Brain pericyte (primary cell): ENCODE data around the gene MRPL1.
"Not testable (repeated sequence)": the region's sequence is repeated elsewhere in the genome, so short reads cannot be mapped to it uniquely, and the experiment has no call there.

ENCODE experiments used
- DNase-seq: peaks from one replicate; pipeline ENCODE4 v3.0.0-alpha.2; 2012; ENCODE audit warnings: low read depth, low spot score

The MRPL1 gene

DNA sequence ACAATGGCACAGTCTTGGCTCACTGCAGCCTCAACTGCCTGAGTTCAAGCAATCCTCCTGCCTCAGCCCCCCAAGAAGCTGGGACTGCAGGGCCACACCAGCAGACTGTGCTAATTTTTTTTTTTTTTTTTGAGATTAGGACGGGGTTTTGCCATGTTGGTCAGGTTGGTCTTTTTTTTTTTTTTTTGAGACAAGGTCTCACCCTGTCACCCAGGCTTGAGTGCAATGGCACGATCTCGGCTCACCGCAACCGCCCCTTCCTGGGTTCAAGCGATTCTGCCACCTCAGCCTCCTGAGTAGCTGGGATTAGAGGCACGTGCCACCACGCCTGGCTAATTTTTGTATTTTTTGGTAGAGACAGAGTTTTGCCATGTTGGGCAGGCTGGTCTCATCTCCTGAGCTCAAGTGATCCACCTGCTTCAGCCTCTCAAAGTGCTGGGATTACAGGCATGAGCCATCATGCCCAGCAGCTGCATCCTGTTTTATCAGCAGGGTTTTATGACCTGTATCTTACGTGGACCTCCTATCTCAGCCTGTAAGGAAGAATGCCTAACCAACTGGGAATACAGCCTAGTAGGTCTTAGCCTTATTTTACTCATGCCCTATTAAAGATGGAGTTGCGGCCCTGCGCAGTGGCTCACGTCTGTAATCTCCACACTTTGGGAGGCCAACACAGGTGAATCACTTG, 13.2 kb upstream of the MRPL1 start:
- no peak for DNase-seq

DNA sequence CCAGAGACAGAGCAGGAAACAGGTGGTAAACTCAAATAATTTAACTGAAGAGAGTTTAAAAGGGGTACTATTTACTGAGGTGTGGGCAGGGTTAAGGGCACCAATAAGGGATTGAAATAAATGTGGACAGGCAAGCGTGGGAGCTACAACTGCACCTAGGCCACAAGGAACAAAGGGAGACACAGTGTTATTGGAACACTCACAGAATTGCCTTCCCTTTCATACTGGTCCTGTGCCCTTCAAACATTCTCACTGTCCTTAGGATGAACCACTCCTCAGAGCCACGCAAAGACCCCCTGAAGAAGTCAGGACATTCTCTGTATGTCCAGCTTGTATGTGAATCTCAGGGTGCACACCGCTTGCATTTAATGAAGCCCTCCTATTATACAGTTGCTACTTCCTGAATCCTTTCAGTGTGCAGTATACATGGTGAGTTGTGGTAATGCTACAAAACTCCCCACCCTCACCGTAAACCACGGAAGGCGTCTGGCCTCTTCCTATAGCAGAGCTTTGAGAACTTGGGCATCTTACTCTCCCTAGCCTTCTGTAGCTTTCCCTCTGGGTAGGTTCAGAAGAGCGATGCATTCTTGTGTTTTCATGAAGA, 9.6 kb upstream of the MRPL1 start:
- no peak for DNase-seq

DNA sequence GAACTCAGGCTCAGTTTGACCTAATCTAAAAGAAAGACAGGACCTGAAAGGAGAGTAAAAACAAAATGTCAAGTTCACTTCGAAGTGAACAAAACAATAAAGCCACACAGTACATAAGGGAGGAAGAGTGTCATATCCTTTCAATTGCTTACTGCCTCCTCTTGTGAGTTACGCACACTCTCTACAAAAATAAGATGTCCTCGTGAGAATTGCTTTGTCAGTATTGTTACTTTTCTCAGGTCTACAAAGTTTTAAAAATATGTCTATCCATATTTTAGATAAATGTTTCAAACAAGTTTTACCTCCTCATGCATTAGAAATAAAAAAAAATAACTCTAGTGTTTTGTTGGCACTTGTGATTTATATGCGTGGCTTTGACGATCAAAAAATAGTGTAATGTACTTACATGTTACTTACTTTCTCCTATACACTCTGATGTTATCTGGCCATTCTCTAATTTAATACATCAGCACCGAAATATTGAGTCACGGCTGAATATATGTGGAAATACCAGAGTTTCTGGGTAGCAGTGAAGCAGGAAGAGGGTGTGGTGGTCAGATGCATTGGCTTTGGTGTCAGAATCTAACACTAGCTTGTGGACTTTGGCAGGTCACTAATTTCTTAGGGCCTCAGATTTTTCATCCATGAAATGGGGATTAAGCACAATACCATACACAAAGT, 8.1 kb upstream of the MRPL1 start:
- no peak for DNase-seq

DNA sequence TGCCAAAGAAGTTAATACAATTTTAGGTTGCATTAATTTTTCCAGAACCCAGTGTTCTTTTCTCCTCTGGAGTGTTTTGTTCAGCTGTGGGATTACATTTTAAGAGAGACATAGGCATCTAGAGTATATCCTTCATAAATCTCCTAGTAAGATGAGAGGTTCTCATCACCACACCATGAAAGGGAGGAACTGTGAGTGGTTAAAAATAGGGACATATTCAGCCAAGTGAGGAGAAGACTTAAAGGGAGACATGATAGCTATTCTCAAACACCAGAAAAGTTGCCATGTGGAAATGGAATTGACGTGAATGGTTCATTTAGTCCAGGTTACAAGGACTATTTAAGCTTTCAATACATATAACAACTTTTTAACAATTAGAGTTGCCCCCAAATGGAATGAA, 6.5 kb upstream of the MRPL1 start:
- no peak for DNase-seq

GRCh38 chr4:77859256-77859655, 3.4 kb upstream of the MRPL1 start:
- DNase-seq, result no peak

DNA sequence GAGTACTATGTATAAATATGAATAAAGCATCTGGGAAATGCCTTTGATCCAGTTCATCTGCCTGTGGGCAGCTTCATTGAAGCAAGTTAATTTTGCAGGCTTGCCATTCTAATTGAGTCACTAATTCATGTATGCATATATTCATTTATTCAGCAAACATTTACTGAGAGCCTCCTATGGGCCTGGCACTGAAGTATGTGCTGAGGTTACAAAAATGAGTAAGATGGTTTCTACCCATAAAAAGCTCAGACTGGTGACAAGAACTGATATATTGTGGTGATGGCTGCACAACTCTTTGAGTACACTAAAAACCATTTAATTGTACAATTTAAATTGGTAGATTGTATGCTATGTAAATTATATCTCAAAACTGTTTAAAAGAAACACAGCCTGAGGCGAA, 1.1 kb upstream of the MRPL1 start:
- no peak for DNase-seq

- DNase-seq, result not testable (repeated sequence)
Observed at GRCh38 chr4:77863341-77863740, 711 bp downstream of the MRPL1 start.

DNA sequence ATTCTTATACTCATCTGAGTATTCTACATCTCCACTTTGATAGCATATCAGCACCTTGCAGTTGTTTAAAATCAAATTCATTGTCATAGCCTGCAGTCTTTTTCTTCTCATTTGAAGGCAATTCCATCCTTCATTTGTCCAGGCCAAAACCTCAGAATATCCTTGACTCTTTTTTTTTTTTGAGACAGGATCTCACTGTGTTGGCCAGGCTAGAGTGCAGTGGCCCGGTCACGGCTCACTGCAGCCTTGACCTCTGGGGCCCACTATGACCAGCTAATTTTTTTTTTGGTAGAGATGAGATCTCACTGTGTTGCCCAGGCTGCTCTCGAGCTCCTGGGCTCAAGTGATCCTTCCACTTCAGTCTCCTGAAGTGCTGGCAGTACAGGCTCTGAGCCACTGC, 2.6 kb downstream of the MRPL1 start:
- no peak for DNase-seq

DNA sequence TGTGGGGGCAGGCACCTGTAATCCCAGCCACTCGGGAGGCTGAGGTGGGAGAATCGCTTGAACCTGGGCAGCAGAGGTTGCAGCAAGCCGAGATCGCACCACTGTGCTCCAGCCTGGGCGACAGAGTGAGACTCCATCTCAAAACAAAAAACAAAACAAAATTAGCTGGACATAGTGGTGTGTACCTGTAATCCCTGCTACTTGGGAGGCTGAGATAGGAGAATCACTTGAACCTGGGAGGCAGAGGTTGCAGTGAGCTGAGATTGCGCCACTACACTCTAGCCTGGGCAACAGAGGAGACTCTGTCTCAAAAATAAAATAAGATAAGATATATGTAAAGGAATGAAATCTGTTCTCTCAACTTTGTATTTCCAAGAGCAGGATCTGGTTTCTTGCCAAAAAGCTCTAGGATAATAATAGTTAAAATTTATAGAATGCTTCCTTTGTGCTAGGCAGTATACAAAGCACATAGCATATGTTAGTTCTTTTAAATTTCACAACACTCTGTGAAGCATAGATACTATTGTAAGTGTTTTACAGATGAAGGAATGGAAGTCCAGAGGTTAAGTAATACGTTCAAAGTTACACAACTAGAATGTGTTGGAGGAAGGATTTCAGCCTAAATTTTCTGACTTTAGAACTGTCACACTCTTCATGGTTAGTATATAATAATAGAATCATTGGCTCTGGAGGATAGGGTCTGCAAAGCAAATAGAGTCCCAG, 10.3 kb downstream of the MRPL1 start:
- DNase-seq, result no peak

DNA sequence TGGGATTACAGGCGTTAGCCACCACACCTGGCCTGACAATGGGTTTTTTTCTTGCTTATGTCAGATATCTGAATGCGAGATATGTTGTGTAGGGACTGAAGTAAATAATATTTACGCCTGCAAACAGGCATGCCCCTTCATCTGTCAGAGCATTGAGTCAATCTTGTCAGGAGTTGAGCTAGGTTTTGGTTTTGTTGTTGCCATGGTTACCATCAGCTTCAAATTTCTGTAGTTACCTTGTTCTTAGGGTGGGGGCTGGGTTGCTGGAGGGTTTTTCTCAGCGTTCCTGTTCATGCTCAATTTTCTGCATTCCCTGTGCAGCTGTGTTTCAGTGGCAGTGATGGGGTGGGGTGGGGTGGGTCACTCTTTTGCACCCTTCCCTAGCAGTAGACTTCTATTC, 14.5 kb downstream of the MRPL1 start:
- no peak for DNase-seq

DNA sequence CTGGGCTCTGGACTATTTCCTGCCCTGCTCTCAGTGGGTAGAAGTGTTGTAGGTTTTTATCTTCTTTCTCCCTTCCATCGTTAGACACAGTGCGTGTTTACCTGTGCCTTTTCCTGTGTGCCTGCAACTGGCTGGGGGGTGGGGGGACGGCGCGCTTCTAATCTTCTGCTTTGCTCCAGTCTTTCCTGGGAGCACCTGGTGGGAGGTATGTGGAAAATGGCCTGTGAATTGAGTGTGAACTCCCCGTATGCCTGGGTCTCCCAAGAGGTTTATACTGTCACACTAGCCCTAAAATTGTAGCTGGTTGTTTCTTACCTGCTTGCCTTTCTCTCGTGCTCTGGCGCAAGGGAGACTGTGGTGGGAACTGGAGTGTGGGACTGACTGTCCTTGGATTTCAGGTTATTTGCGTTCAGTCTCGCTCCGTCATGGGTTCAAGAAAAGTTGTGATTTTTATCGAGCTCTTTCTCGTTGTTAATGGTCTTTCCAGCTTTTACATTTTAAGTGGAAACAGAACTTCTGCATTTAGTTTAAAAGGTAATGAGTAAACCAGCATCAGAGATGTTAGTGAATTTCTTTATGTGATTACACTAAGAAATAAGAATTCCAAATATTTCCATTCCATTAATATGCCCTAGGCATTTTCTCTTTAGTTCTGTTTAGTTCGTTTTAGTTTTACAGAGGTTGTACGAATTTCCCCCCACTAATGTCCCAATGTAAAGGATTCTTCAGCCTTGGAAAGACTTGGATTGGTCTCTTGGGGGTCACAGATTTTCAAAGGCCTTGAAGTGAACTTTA, 15.3 kb downstream of the MRPL1 start:
- DNase-seq, result no peak

GRCh38 chr4:77880784-77881183, 18.2 kb downstream of the MRPL1 start:
- no peak for DNase-seq

- DNase-seq, result no peak
Observed at GRCh38 chr4:77881460-77882295, 19.0 kb downstream of the MRPL1 start.

GRCh38 chr4:77893451-77893850, 30.8 kb downstream of the MRPL1 start:
- DNase-seq, result no peak

DNA sequence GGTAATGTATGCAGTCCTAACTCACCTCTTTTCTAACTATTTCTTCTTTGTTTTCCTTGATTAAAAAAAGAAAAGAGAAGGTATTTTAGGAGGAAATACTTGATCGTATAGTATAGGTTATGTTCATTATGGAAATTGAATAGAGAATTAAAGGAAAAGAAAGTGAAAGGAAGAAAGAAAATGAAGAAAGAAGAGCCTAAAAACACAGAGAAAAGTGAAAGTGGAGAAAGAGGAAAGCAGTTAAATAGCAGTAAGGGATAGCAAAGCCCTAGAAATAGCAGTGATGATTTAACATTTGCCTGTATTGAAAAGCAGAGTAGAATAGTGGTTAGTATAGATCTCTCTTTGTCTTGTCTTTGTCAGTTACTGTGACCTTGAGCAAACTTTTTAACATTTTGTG, 37.0 kb downstream of the MRPL1 start:
- DNase-seq, result no peak

GRCh38 chr4:77903186-77903585, 40.6 kb downstream of the MRPL1 start:
- no peak for DNase-seq

- no peak for DNase-seq
Observed at GRCh38 chr4:77905651-77906263, 43.1 kb downstream of the MRPL1 start.

DNA sequence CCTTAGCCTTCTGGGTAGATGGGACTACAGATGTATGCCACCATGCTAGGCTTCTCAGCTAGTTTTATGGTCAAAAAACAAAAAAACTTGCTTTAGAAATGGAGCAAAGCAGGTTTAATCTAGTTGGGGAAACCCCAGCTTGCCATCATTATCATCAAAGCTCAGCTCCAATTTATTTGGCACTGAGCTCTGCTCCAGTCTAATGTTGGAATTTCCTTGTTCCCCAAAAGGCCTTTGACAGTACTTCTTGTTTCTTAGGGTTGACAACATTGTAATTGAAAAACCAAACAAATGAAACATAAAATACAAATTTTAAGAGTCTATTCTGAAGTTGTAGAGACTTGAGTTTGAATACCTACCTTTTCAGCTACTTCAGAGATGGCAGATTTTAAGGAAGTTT, 48.0 kb downstream of the MRPL1 start:
- no peak for DNase-seq

GRCh38 chr4:77911091-77911490, 48.5 kb downstream of the MRPL1 start:
- DNase-seq, result no peak

DNA sequence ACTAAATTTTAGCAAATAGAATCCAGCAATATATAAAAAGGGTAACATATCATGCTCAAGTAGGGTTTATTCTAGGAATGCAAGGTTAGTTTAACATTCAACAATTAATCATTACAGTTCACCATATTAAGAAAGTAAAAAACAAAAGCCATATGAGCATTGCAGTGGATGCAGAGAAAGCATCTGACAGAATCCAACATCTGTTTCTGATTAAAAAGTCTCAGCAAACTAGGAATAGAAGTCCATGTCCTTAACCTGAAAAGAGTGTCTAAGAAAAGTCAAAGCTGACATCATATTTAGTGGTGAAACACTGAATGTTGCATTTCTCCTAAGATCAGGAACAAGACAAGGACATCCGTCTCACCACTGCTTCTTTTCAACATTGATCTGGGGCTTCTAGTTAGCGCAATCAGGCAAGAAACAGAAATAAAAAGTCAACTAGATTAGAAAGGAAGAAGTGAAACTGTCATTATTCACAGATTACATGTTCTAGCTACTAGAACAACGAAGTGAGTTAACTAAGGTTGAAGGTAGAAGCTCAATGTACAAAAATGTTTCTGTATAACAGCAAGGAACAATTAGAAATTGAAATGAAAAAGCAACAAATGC, 49.3 kb downstream of the MRPL1 start:
- DNase-seq, result no peak
